ENCODE results near the gene AGXT2.
"Not testable (repeated sequence)": the region's sequence is repeated elsewhere in the genome, so short reads cannot be mapped to it uniquely, and the experiment has no call there.

AGXT2 gene

GRCh38 chr5:35041261-35041660 lies 6.5 kb downstream of the AGXT2 start:
- Mint-ChIP-seq H3K4me3 (no peak overlapping the region), H3K9me3 (no peaks in the 10 kb centered on the region), H3K4me1 (ENCODE audit: low read depth) (no peaks in the 10 kb centered on the region), H3K27ac (no peak overlapping the region), H3K36me3 (ENCODE audit: low read depth) (no peaks in the 10 kb centered on the region), H3K27me3 (ENCODE audit: low read depth) (peaks cover 10% of the 10 kb centered on the region)
- DNase-seq (ENCODE audit: low spot score): no peak

GRCh38 chr5:35038891-35039290 lies 8.9 kb downstream of the AGXT2 start:
- no peak overlapping the region for H3K4me3 Mint-ChIP-seq
- no peak for DNase-seq (ENCODE audit: low spot score)
- no peaks in the 10 kb centered on the region for H3K9me3 Mint-ChIP-seq
- no peaks in the 10 kb centered on the region for H3K36me3 Mint-ChIP-seq (ENCODE audit: low read depth)
- H3K27me3 Mint-ChIP-seq (ENCODE audit: low read depth): peaks cover 10% of the 10 kb centered on the region
- no peak overlapping the region for H3K27ac Mint-ChIP-seq
- no peaks in the 10 kb centered on the region for H3K4me1 Mint-ChIP-seq (ENCODE audit: low read depth)

GRCh38 chr5:35036536-35036935 lies 11.2 kb downstream of the AGXT2 start:
- H3K27ac Mint-ChIP-seq: no peak overlapping the region
- no peaks in the 10 kb centered on the region for H3K36me3 Mint-ChIP-seq (ENCODE audit: low read depth)
- peaks cover 13% of the 10 kb centered on the region for H3K27me3 Mint-ChIP-seq (ENCODE audit: low read depth)
- no peaks in the 10 kb centered on the region for H3K4me1 Mint-ChIP-seq (ENCODE audit: low read depth)
- H3K4me3 Mint-ChIP-seq: no peak overlapping the region
- H3K9me3 Mint-ChIP-seq: no peaks in the 10 kb centered on the region
- no peak for DNase-seq (ENCODE audit: low spot score)

GRCh38 chr5:35035929-35036328 lies 11.8 kb downstream of the AGXT2 start:
- H3K27ac Mint-ChIP-seq; DNase-seq (ENCODE audit: low spot score); H3K9me3 Mint-ChIP-seq; H3K36me3 Mint-ChIP-seq (ENCODE audit: low read depth); H3K4me3 Mint-ChIP-seq; H3K4me1 Mint-ChIP-seq (ENCODE audit: low read depth): not testable (repeated sequence)
- H3K27me3 Mint-ChIP-seq (ENCODE audit: low read depth): peaks cover 13% of the 10 kb centered on the region

DNA sequence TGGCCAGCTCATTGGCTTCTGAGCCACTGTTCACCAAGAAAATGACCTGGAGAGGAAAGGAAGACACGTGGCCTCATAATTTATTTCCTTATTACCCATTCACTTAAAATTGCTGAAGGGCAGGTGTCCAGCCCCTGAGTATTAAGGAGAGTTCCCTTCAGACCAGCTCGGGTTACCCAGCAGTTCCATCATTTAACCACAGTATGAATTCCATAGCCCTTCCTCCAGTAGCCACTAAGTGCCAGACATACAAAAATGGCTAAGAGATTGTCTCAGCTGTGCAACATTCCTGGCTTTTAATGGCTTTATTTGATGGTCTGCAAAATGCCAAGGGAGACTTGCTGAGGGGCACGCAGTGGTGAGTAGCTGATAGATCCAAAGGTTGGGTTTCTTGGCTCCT lies 12.5 kb downstream of the AGXT2 start:
- Mint-ChIP-seq H3K9me3 (no peaks in the 10 kb centered on the region), H3K27ac (no peak overlapping the region), H3K36me3 (ENCODE audit: low read depth) (no peaks in the 10 kb centered on the region), H3K4me3 (no peak overlapping the region), H3K27me3 (ENCODE audit: low read depth) (peaks cover 13% of the 10 kb centered on the region), H3K4me1 (ENCODE audit: low read depth) (no peaks in the 10 kb centered on the region)
- DNase-seq (ENCODE audit: low spot score): no peak

- H3K36me3 Mint-ChIP-seq (ENCODE audit: low read depth): no peaks in the 10 kb centered on the region
- DNase-seq (ENCODE audit: low spot score): no peak
- H3K9me3 Mint-ChIP-seq: no peaks in the 10 kb centered on the region
- H3K4me3 Mint-ChIP-seq: no peak overlapping the region
- H3K27ac Mint-ChIP-seq: no peak overlapping the region
- H3K4me1 Mint-ChIP-seq (ENCODE audit: low read depth): no peaks in the 10 kb centered on the region
- H3K27me3 Mint-ChIP-seq (ENCODE audit: low read depth): peaks cover 9% of the 10 kb centered on the region
Measured at GRCh38 chr5:35032356-35032755, 15.4 kb downstream of the AGXT2 start.

GRCh38 chr5:35031276-35031675 lies 16.5 kb downstream of the AGXT2 start:
- Mint-ChIP-seq H3K27ac (no peak overlapping the region), H3K4me1 (ENCODE audit: low read depth) (no peaks in the 10 kb centered on the region), H3K9me3 (no peaks in the 10 kb centered on the region), H3K27me3 (ENCODE audit: low read depth) (peaks cover 5% of the 10 kb centered on the region), H3K36me3 (ENCODE audit: low read depth) (no peaks in the 10 kb centered on the region), H3K4me3 (no peak overlapping the region)
- no peak for DNase-seq (ENCODE audit: low spot score)

GRCh38 chr5:35030426-35031100 lies 17.2 kb downstream of the AGXT2 start:
- Mint-ChIP-seq H3K4me1 (ENCODE audit: low read depth) (no peaks in the 10 kb centered on the region), H3K9me3 (no peaks in the 10 kb centered on the region), H3K27ac (no peak overlapping the region), H3K4me3 (no peak overlapping the region), H3K36me3 (ENCODE audit: low read depth) (no peaks in the 10 kb centered on the region), H3K27me3 (ENCODE audit: low read depth) (peaks cover 5% of the 10 kb centered on the region)
- DNase-seq (ENCODE audit: low spot score): no peak

GRCh38 chr5:35029333-35029732 lies 18.4 kb downstream of the AGXT2 start:
- Mint-ChIP-seq H3K4me1 (ENCODE audit: low read depth) (no peaks in the 10 kb centered on the region), H3K27me3 (ENCODE audit: low read depth) (peaks cover 5% of the 10 kb centered on the region), H3K27ac (no peak overlapping the region), H3K9me3 (no peaks in the 10 kb centered on the region), H3K4me3 (no peak overlapping the region), H3K36me3 (ENCODE audit: low read depth) (no peaks in the 10 kb centered on the region)
- no peak for DNase-seq (ENCODE audit: low spot score)

GRCh38 chr5:35026941-35027340 lies 20.8 kb downstream of the AGXT2 start:
- H3K9me3 Mint-ChIP-seq: no peaks in the 10 kb centered on the region
- H3K4me1 Mint-ChIP-seq (ENCODE audit: low read depth): no peaks in the 10 kb centered on the region
- H3K36me3 Mint-ChIP-seq (ENCODE audit: low read depth): no peaks in the 10 kb centered on the region
- H3K27ac Mint-ChIP-seq: no peak overlapping the region
- no peak overlapping the region for H3K4me3 Mint-ChIP-seq
- peaks cover 3% of the 10 kb centered on the region for H3K27me3 Mint-ChIP-seq (ENCODE audit: low read depth)
- no peak for DNase-seq (ENCODE audit: low spot score)

DNA sequence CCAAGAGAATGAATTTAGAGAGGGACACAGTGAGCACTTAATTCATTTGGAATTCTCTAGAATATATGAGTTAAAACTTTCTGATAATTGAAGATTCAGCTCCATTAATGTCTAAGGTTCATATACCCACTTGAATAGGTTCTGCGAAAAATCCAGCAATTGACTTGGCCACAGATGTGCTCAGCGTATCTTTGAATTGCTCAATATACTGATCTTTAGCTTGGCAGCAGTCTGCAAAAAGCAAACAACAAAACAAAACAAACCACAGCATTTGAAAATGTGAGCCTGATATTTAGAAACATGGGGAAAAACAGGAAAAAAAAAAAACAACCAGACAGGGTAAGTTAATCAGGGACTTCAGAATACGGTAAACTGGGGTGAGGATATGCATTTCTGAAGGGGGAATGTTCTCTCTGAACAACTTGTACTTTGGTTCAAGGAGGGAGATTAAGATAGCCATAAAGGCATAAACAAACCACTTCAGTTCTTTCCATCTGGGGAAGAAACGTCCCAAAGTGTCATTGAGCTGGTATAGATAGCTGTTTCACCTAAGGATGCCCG lies 21.4 kb downstream of the AGXT2 start:
- Mint-ChIP-seq H3K36me3 (ENCODE audit: low read depth) (no peaks in the 10 kb centered on the region), H3K4me3 (no peak overlapping the region), H3K4me1 (ENCODE audit: low read depth) (no peaks in the 10 kb centered on the region), H3K27me3 (ENCODE audit: low read depth) (peaks cover 3% of the 10 kb centered on the region), H3K9me3 (no peaks in the 10 kb centered on the region), H3K27ac (no peak overlapping the region)
- no peak for DNase-seq (ENCODE audit: low spot score)

DNA sequence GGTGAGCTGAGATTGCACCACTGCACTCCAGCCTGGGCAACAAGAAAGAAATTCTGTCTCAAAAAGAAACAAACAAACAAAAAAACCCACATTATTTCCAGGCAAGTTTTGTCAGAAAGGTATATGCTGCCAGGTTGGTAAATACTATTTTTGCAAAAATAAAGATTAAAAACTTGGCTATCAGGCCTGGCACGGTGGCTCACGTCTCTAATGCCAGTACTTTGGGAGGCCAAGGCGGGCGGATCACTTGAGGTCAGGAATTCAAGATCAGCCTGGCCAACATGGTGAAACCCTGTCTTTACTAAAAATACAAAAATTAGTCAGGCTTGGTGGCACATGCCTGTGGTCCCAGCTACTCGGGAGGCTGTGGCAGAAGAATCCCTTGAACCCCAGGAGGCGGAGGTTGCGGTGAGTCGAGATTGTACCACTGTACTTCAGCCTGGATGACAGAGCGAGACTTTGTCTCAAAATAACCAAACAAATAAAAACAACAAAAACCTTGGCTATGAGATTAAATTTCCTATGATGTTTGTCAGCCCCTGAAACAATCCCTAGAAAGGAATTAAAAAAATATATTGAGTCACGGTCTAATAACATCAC lies 22.7 kb downstream of the AGXT2 start:
- Mint-ChIP-seq H3K4me1 (ENCODE audit: low read depth) (no peaks in the 10 kb centered on the region), H3K27ac (no peak overlapping the region), H3K27me3 (ENCODE audit: low read depth) (peaks cover 3% of the 10 kb centered on the region), H3K9me3 (no peaks in the 10 kb centered on the region), H3K36me3 (ENCODE audit: low read depth) (no peaks in the 10 kb centered on the region), H3K4me3 (no peak overlapping the region)
- no peak for DNase-seq (ENCODE audit: low spot score)

DNA sequence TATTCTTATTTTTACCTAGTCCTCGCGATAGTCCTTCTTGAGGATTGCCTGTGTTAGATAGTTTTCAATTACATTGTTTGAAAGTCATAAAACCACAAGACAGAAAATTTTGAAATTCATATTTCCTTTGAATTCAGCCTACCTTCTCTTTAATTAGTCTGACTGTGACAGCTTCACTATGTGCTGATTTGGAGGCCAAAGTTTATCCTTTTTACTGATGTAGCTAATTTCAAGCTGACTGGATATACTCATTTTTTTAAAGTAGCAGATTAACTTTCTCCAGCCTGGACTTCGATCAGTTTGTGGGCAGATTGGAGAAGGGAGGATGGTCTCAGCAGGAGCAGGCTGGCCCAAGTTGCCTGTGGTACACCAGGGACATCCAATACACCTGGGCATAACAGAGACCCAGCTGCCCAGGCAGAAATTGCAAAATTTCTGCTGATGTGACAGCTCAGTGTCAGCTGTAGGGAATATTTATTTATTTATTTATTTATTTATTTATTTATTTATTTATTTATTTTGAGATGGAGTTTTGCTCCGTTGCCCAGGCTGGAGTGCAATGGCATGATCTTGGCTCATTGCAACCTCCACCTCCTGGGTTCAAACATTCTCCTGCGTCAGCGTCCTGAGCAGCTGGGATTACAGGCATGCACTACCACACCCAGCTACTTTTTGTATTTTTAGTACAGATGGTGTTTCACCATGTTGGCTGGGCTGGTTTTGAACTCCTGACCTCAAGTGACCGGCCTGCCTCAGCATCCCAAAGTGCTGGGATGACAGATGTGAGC lies 24.2 kb downstream of the AGXT2 start:
- Mint-ChIP-seq H3K27me3 (ENCODE audit: low read depth) (no peaks in the 10 kb centered on the region), H3K9me3 (no peaks in the 10 kb centered on the region), H3K4me1 (ENCODE audit: low read depth) (no peaks in the 10 kb centered on the region), H3K27ac (no peak overlapping the region), H3K4me3 (no peak overlapping the region), H3K36me3 (ENCODE audit: low read depth) (no peaks in the 10 kb centered on the region)
- DNase-seq (ENCODE audit: low spot score): no peak

Measured in T-helper 2 cell treated with Interferon-gamma antibody and Interleukin-4, amounts not matched to agents 5 μg/mL and 100 μg/mL, for 36 hours (primary cell).